ENCODE data around the gene SRPK3. TPM values are rescaled to one million over a fixed set of nuclear protein-coding genes. Genes with fewer than 3 reads are reported as not detected.
A peak's percentile ranks its signal among the peaks of the same experiment; 100 is the strongest.

Gene SRPK3
- total RNA-seq, 1 donor from 2014 or later, result 0.50 TPM

- no peak for DNase-seq (ENCODE audit: low spot score)
- Mint-ChIP-seq H3K27me3 (ENCODE audit: low read depth) (no peaks in the 10 kb centered on the region), H3K4me1 (ENCODE audit: low read depth) (peaks cover 17% of the 10 kb centered on the region), H3K36me3 (ENCODE audit: low read depth) (no peaks in the 10 kb centered on the region), H3K9me3 (ENCODE audit: low read depth) (peaks cover 7% of the 10 kb centered on the region), H3K4me3 (ENCODE audit: unreplicated experiment) (peak overlapping the region; percentile 95), H3K27ac (ENCODE audit: unreplicated experiment) (peak overlapping the region; percentile 91)
- TF ChIP-seq CTCF (IDR thresholded peaks at IDR 0.05), result no peak
These were observed 14.3 kb downstream of the SRPK3 start for GRCh38 chrX:153794897-153795816.

GRCh38 chrX:153797415-153798015 lies 16.7 kb downstream of the SRPK3 start:
- Mint-ChIP-seq H3K27ac (ENCODE audit: unreplicated experiment) (no peak overlapping the region), H3K36me3 (ENCODE audit: low read depth) (no peaks in the 10 kb centered on the region), H3K27me3 (ENCODE audit: low read depth) (no peaks in the 10 kb centered on the region), H3K4me1 (ENCODE audit: low read depth) (peaks cover 17% of the 10 kb centered on the region), H3K9me3 (ENCODE audit: low read depth) (peaks cover 7% of the 10 kb centered on the region), H3K4me3 (ENCODE audit: unreplicated experiment) (no peak overlapping the region)
- TF ChIP-seq CTCF (IDR thresholded peaks at IDR 0.05), result no peak
- no peak for DNase-seq (ENCODE audit: low spot score)

- no peak overlapping the region for H3K4me3 Mint-ChIP-seq (ENCODE audit: unreplicated experiment)
- peaks cover 10% of the 10 kb centered on the region for H3K4me1 Mint-ChIP-seq (ENCODE audit: low read depth)
- TF ChIP-seq CTCF (IDR thresholded peaks at IDR 0.05), result no peak
- no peaks in the 10 kb centered on the region for H3K36me3 Mint-ChIP-seq (ENCODE audit: low read depth)
- H3K27me3 Mint-ChIP-seq (ENCODE audit: low read depth), result no peaks in the 10 kb centered on the region
- peaks cover 2% of the 10 kb centered on the region for H3K9me3 Mint-ChIP-seq (ENCODE audit: low read depth)
- H3K27ac Mint-ChIP-seq (ENCODE audit: unreplicated experiment), result no peak overlapping the region
- DNase-seq (ENCODE audit: low spot score), result no peak
These were observed 18.5 kb downstream of the SRPK3 start for GRCh38 chrX:153799326-153799725.

- Mint-ChIP-seq H3K27me3 (ENCODE audit: low read depth) (no peaks in the 10 kb centered on the region), H3K36me3 (ENCODE audit: low read depth) (no peaks in the 10 kb centered on the region), H3K9me3 (ENCODE audit: low read depth) (peaks cover 2% of the 10 kb centered on the region), H3K4me1 (ENCODE audit: low read depth) (peaks cover 10% of the 10 kb centered on the region), H3K27ac (ENCODE audit: unreplicated experiment) (no peak overlapping the region), H3K4me3 (ENCODE audit: unreplicated experiment) (no peak overlapping the region)
- no peak for TF ChIP-seq CTCF (IDR thresholded peaks at IDR 0.05)
- DNase-seq (ENCODE audit: low spot score), result no peak
These were observed 19.4 kb downstream of the SRPK3 start for GRCh38 chrX:153800177-153800722.

- Mint-ChIP-seq H3K27ac (ENCODE audit: unreplicated experiment) (no peak overlapping the region), H3K9me3 (ENCODE audit: low read depth) (peaks cover 2% of the 10 kb centered on the region), H3K36me3 (ENCODE audit: low read depth) (no peaks in the 10 kb centered on the region), H3K4me3 (ENCODE audit: unreplicated experiment) (no peak overlapping the region), H3K27me3 (ENCODE audit: low read depth) (no peaks in the 10 kb centered on the region), H3K4me1 (ENCODE audit: low read depth) (peaks cover 8% of the 10 kb centered on the region)
- TF ChIP-seq CTCF (IDR thresholded peaks at IDR 0.05), result no peak
- no peak for DNase-seq (ENCODE audit: low spot score)
These were observed 19.9 kb downstream of the SRPK3 start for GRCh38 chrX:153800746-153801145.
